ENCODE measurements around the gene CCDC85C.

The CCDC85C gene

GRCh38 chr14:99605299-99605961 is 1.4 kb upstream of the CCDC85C start:
- peak; percentile 60 to 69 for DNase-seq (ENCODE audit: low read depth in 2 of 2)

- peak in 1 of 2 donors; percentile 16 for DNase-seq (ENCODE audit: low read depth in 2 of 2)
These were observed 825 bp upstream of the CCDC85C start for GRCh38 chr14:99604766-99605298.

DNA sequence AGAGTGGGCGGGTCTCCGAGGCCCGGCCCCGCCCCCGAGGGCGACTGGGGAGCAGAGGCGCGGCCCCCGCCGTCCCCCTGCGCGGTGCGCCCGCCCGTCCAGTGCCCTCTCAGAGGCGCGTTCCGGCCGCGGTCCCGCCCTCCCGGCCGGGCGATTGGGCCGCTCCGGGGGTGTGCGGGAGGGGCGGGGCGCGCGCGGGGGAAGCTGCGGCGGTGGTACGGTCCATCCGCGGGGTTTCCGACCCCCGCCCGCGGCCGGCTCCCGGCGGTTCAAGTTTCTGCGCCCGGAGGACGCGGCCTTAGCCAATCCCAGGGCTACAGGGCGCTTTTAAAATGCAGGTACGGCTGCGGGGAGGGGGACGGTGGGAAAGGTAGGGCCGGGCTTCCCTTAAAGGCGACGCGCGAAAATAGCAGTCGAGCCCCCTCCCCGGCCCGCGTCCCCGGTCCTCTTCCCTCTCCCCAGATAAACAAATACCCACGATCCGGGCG is 315 bp upstream of the CCDC85C start:
- peak; percentile 85 to 90 for DNase-seq (ENCODE audit: low read depth in 2 of 2)

- DNase-seq (ENCODE audit: low read depth in 2 of 2), result no peak
These were observed 1.1 kb downstream of the CCDC85C start for GRCh38 chr14:99602788-99603415.

- DNase-seq (ENCODE audit: low read depth in 2 of 2), result no peak
These were observed 1.8 kb downstream of the CCDC85C start for GRCh38 chr14:99602054-99602787.

- DNase-seq (ENCODE audit: low read depth in 2 of 2), result no peak
These were observed 2.6 kb downstream of the CCDC85C start for GRCh38 chr14:99601361-99601831.

GRCh38 chr14:99600232-99600888 is 3.6 kb downstream of the CCDC85C start:
- DNase-seq (ENCODE audit: low read depth in 2 of 2), result no peak

- DNase-seq (ENCODE audit: low read depth in 2 of 2), result no peak
These were observed 4.6 kb downstream of the CCDC85C start for GRCh38 chr14:99599393-99599792.

DNA sequence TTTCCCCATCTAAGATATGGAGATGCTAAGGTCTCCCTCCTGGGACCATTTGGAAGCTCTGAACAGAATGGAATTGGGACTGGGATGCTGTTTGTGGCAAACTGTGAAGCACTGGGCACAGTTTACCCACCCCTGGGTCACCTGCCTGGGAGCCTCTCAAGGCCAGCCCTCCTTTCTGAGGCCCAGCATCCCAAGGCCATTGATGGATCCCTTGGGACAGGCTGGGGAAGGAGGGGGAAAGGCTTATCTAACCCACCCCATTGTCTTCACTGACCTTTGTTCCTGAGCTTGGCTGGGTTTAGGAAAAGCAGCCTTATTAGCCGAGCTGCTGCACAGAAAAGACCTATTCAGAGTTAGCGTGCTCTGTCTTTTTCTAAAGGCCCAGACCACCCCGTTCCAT is 5.2 kb downstream of the CCDC85C start:
- no peak for DNase-seq (ENCODE audit: low read depth in 2 of 2)

- no peak for DNase-seq (ENCODE audit: low read depth in 2 of 2)
These were observed 6.0 kb downstream of the CCDC85C start for GRCh38 chr14:99597911-99598600.

GRCh38 chr14:99596772-99597171 is 7.2 kb downstream of the CCDC85C start:
- DNase-seq (ENCODE audit: low read depth in 2 of 2), result no peak

- DNase-seq (ENCODE audit: low read depth in 2 of 2), result no peak
These were observed 7.9 kb downstream of the CCDC85C start for GRCh38 chr14:99596071-99596627.

DNA sequence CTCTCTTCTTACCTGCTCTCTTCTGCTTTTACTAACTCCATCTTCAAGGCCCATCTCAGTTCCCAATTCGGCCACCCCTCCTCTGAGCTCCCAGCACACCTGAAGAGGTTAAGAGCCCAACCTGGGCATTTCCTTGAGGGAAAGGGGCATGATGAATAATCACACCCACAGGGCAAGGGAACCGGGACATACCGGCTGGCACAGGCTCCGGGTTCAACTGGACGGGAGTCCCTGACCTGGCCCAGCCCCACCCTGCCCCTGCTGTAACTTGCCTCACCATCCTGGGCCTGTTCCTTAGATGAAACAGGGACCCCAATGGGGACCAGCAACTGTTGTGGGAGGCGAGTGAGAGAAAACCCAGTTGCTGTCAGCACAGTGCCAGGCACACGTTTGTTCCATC is 8.5 kb downstream of the CCDC85C start:
- DNase-seq (ENCODE audit: low read depth in 2 of 2), result no peak

DNA sequence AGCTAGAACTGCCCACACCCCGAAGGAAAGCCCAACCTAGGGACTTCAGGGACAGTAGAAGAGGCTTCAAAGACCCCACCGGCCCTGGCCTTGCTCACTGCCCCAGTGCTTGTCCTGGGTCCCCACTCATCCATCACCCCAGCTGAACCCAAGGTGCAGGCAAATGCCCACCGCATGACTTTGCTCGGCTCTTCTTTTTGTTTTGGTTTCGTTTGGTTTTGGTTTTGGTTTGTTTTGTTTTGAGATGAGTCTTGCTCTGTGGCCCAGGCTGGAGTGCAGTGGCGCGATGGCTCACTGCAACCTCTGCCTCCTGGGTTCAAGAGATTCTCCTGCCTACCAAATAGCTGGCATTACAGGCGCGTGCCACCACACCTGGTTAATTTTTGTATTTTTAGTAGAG is 9.0 kb downstream of the CCDC85C start:
- DNase-seq (ENCODE audit: low read depth in 2 of 2), result no peak

GRCh38 chr14:99593971-99594841 is 9.8 kb downstream of the CCDC85C start:
- no peak for DNase-seq (ENCODE audit: low read depth in 2 of 2)

DNA sequence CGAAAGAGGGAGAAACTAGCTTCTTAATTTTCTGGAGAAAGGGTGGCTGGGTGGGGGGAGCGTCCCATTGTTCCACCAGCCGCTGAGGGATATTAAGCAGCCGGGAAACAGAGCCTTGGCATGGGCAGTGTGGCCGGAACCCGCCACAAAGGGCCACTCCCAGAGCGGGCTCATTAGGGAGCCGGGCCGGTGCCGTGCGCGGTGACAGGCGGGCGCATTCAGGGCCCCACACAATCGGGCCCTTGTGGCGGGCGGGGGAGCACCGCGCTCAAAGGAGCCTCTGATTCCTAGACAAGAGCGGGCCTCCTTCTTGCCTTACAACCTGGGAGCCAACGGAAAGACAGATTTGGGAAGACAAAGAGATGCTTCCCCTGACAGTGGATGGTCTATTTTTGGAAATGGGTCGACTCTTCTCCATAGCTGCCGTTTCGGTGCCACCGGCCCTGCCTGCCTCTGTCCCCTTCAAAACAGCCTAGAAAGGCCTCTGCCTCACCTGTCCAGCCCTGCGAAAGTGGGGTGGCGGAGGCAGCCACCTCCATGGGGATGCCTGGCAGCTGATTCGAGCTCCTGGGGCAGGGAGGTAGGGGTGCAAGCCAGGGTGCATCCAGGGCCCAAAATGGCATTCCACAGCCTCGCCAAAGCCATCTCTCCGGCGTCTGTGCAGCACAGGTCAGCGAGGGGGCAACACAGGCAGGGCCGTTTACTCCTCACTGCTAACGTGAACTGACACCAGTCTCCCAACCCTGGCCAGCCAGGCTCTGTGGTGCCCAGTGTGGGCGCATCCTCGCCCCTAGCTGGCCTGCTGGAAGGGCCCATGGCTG is 10.9 kb downstream of the CCDC85C start:
- DNase-seq (ENCODE audit: low read depth in 2 of 2), result no peak

- no peak for DNase-seq (ENCODE audit: low read depth in 2 of 2)
These were observed 11.6 kb downstream of the CCDC85C start for GRCh38 chr14:99592394-99592793.

DNA sequence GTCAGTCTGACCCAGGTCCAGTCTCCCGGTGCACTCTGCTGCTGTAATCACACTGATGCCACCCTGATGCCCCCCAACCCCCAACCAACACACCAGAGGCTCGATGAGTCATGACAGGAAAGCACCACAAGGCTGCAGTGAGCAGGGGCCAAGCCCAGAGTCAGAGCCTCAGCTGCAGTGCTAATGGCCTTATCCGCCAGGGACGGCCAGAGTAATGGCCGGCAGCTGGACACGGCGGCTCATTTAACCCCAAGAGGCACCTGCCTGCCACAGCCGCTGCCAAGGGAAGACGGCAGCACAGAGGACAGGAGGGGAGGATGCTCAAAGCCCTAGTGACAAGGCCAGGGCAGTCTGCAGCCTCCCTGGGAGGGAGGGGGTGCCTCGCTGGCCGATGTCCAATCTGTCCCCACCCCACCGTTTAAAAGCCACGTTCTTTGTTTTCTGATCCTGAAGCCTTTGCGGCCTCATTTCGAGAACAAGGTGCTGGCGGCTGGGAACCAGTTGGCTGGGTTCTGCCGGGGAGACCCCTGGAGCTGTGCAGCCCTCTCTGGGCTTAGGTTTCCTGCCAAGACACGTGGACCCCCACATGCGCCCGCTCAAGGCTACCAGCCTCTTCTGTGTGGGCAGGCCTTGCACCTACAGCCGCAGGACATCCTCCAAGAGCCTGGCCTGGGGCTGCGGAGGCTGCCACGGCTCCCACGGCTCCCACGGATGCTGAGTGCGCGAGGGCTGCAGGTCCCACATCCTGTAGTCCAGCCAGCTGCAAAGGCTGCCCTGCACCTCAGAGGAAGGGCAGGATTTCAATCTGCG is 13.1 kb downstream of the CCDC85C start:
- DNase-seq (ENCODE audit: low read depth in 2 of 2), result no peak

Data from activated CD8-positive, alpha-beta memory T cell treated with anti-CD3 and anti-CD28 coated beads for 4 hours (primary cell).